IPS-NIHi7 (cell line): ENCODE results near the gene PPP1R3D.
"Not testable (repeated sequence)": the region's sequence is repeated elsewhere in the genome, so short reads cannot be mapped to it uniquely, and the experiment has no call there.

Source experiments
- DNase-seq: peaks from one replicate; pipeline ENCODE4 v3.0.0; 2012; ENCODE audit warnings: mixed read lengths; ENCODE audit errors: extremely low spot score

PPP1R3D gene

GRCh38 chr20:59940129-59940955 is at the start of gene PPP1R3D, which contains the start of gene FAM217B:
Gene PPP1R3D, minus strand, starts transcription at chr20:59940305. Its CDS starts 374 bp downstream, at chr20:59939931.
Gene FAM217B, plus strand, starts transcription at chr20:59940389. Its CDS starts 3,555 bp downstream, at chr20:59943944.
- peak; percentile 97 for DNase-seq

- no peak for DNase-seq
These were observed 48.0 kb upstream of the PPP1R3D start for GRCh38 chr20:59988141-59988540.

- no peak for DNase-seq
These were observed 47.0 kb upstream of the PPP1R3D start for GRCh38 chr20:59987135-59987534.

- peak; percentile 26 for DNase-seq
These were observed 45.8 kb upstream of the PPP1R3D start for GRCh38 chr20:59985864-59986263.

GRCh38 chr20:59985164-59985563 is 45.1 kb upstream of the PPP1R3D start:
- DNase-seq = no peak

GRCh38 chr20:59984541-59984940 is 44.4 kb upstream of the PPP1R3D start:
- no peak for DNase-seq

GRCh38 chr20:59983076-59983475 is 43.0 kb upstream of the PPP1R3D start:
- DNase-seq = no peak

GRCh38 chr20:59977086-59977485 is 37.0 kb upstream of the PPP1R3D start:
- DNase-seq = no peak

- no peak for DNase-seq
These were observed 36.2 kb upstream of the PPP1R3D start for GRCh38 chr20:59976156-59976782.

- DNase-seq = no peak
These were observed 32.1 kb upstream of the PPP1R3D start for GRCh38 chr20:59972037-59972801.

GRCh38 chr20:59971428-59971827 is 31.3 kb upstream of the PPP1R3D start:
- DNase-seq = no peak

- DNase-seq = no peak
These were observed 26.3 kb upstream of the PPP1R3D start for GRCh38 chr20:59966428-59966827.

- DNase-seq = no peak
These were observed 22.1 kb upstream of the PPP1R3D start for GRCh38 chr20:59962155-59962554.

- DNase-seq = no peak
These were observed 21.3 kb upstream of the PPP1R3D start for GRCh38 chr20:59961423-59961822.

GRCh38 chr20:59958626-59959025 is 18.5 kb upstream of the PPP1R3D start:
- peak; percentile 35 for DNase-seq

GRCh38 chr20:59958123-59958522 is 18.0 kb upstream of the PPP1R3D start, which contains the start of gene CDH26:
Gene CDH26, plus strand, starts transcription at chr20:59958423. Its CDS starts 304 bp downstream, at chr20:59958727.
- DNase-seq = no peak

- DNase-seq = not testable (repeated sequence)
These were observed 17.5 kb upstream of the PPP1R3D start for GRCh38 chr20:59957568-59957967.

- peak; percentile 31 for DNase-seq
These were observed 15.2 kb upstream of the PPP1R3D start for GRCh38 chr20:59955131-59955796.

GRCh38 chr20:59954718-59955117 is 14.6 kb upstream of the PPP1R3D start:
- DNase-seq = no peak

- no peak for DNase-seq
These were observed 9.8 kb upstream of the PPP1R3D start for GRCh38 chr20:59949911-59950310.
